Epithelial cell of proximal tubule (primary cell): ENCODE measurements around the gene LTC4S. TPM values are rescaled to one million over a fixed set of nuclear protein-coding genes. Genes with fewer than 3 reads are reported as not detected.
"Not testable (repeated sequence)": the region's sequence is repeated elsewhere in the genome, so short reads cannot be mapped to it uniquely, and the experiment has no call there.

ENCODE experiments used
- DNase-seq: peaks from one replicate; pipeline ENCODE4 v3.0.0-alpha.2; 2011; ENCODE audit warnings: low read depth
- H3K4me3 ChIP-seq: 2 replicates; pipeline ENCODE4 v1.5.1; 2011; ENCODE audit warnings: low read depth, mild to moderate bottlenecking, low read length
- total RNA-seq: library from RNA; depleted of rRNA; stranded (reverse); fragments of >200 nt; gene quantifications from 2 replicates; pipeline ENCODE4 v1.2.3, GENCODE V29; 2015
- TF ChIP-seq, protein P1 (sequence below): conservative IDR thresholded peaks from 2 replicates; pipeline ENCODE4 v1.5.1; 2012; ENCODE audit warnings: low read depth, mild to moderate bottlenecking, low read length

The LTC4S gene
- total RNA-seq, 1 donor from 2014 or later, result 9.1 TPM

DNA sequence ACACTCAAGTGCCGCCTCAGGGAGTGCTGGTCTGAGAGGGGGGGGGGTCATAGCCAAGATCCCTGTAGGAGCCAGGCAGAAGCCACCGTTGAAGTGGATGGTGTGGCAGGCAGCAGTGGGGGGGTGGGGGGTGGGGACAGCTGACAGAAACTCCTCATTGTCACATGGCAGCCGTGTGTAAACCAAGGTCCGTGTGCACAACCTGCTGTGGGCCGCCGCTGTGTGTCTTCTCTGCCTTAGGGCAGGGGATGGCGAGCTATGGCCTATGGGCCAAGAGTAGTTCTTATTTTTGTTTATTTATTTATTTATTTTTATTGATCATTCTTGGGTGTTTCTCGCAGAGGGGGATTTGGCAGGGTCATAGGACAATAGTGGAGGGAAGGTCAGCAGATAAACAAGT lies 40.3 kb downstream of the LTC4S start:
- H3K4me3 ChIP-seq, result no peak overlapping the region
- DNase-seq, result no peak

DNA sequence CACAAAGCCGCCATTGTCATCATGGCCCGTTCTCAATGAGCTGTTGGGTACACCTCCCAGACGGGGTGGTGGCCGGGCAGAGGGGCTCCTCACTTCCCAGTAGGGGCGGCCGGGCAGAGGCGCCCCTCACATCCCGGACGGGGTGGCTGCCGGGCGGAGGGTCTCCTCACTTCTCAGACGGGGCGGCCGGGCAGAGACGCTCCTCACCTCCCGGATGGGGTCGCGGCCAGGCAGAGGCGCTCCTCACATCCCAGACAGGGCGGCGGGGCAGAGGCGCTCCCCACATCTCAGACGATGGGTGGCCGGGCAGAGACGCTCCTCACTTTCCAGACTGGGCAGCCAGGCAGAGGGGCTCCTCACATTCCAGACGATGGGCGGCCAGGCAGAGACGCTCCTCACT lies 41.1 kb downstream of the LTC4S start:
- H3K4me3 ChIP-seq, DNase-seq: not testable (repeated sequence)

More for the DNA sequence above, 40.3 kb downstream of the LTC4S start:
- TF ChIP-seq, protein P1, sequence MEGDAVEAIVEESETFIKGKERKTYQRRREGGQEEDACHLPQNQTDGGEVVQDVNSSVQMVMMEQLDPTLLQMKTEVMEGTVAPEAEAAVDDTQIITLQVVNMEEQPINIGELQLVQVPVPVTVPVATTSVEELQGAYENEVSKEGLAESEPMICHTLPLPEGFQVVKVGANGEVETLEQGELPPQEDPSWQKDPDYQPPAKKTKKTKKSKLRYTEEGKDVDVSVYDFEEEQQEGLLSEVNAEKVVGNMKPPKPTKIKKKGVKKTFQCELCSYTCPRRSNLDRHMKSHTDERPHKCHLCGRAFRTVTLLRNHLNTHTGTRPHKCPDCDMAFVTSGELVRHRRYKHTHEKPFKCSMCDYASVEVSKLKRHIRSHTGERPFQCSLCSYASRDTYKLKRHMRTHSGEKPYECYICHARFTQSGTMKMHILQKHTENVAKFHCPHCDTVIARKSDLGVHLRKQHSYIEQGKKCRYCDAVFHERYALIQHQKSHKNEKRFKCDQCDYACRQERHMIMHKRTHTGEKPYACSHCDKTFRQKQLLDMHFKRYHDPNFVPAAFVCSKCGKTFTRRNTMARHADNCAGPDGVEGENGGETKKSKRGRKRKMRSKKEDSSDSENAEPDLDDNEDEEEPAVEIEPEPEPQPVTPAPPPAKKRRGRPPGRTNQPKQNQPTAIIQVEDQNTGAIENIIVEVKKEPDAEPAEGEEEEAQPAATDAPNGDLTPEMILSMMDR, result no peak

DNA sequence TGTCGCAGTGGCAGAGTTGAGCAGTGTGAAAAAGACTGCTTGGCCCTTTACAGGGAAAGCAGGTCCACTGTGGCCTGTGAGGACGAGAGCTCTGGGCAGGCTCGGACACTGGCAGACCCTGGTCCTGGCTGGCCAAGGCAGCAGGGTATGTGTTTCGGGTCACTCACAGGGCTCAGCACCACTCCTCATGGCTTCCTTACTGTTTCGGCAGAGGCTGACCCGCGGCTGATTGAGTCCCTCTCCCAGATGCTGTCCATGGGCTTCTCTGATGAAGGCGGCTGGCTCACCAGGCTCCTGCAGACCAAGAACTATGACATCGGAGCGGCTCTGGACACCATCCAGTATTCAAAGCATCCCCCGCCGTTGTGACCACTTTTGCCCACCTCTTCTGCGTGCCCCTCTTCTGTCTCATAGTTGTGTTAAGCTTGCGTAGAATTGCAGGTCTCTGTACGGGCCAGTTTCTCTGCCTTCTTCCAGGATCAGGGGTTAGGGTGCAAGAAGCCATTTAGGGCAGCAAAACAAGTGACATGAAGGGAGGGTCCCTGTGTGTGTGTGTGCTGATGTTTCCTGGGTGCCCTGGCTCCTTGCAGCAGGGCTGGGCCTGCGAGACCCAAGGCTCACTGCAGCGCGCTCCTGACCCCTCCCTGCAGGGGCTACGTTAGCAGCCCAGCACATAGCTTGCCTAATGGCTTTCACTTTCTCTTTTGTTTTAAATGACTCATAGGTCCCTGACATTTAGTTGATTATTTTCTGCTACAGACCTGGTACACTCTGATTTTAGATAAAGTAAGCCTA lies 42.6 kb downstream of the LTC4S start:
- TF ChIP-seq, protein P1, result no peak
- no peak for DNase-seq
- no peak overlapping the region for H3K4me3 ChIP-seq

DNA sequence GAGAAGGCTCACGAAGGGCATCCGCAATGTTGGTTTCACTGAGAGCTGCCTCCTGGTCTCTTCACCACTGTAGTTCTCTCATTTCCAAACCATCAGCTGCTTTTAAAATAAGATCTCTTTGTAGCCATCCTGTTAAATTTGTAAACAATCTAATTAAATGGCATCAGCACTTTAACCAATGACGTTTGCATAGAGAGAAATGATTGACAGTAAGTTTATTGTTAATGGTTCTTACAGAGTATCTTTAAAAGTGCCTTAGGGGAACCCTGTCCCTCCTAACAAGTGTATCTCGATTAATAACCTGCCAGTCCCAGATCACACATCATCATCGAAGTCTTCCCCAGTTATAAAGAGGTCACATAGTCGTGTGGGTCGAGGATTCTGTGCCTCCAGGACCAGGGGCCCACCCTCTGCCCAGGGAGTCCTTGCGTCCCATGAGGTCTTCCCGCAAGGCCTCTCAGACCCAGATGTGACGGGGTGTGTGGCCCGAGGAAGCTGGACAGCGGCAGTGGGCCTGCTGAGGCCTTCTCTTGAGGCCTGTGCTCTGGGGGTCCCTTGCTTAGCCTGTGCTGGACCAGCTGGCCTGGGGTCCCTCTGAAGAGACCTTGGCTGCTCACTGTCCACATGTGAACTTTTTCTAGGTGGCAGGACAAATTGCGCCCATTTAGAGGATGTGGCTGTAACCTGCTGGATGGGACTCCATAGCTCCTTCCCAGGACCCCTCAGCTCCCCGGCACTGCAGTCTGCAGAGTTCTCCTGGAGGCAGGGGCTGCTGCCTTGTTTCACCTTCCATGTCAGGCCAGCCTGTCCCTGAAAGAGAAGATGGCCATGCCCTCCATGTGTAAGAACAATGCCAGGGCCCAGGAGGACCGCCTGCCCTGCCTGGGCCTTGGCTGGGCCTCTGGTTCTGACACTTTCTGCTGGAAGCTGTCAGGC lies 43.6 kb downstream of the LTC4S start:
- DNase-seq, result no peak
- no peak overlapping the region for H3K4me3 ChIP-seq
- TF ChIP-seq, protein P1, result no peak

DNA sequence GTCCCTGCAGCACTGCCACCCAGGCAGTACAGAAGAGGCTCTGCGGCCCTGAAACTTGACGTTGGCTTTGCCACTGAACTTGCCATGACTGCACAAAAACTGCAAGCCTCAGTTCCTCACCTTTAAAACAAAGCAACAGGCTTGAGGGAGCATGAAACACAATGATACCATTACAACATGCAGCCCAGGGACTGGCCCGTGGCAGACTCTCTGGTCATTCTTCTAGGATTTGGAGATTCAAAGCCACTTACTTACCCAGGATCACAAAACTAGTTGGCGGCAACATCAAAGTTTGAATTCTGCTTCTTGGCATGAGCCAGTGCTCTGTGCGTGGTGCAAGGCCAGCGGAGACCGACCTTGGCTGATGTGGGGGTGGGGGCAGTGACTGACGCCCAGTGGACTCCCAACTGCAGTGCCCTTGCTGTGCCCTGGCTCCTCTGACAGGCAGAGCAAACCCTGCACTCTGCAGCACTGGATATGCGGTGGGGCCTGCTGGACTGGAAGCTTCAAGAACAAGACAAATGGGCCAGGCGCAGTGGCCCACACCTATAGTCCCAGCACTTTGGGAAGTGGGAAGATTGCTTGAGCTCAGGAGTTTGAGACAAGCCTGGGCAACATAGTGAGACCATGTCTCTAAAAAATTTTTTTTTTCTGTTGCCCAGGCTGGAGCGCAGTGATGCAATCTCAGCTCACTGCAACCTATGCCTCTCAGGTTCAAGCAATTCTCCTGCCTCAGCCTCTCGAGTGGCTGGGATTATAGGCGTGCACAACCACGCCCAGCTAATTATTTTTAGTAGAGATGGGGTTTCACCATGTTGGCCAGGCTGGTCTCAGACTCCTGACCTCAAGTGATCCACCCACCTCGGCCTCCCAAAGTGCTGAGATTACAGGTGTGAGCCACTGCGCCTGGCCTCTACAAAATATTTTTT lies 45.8 kb downstream of the LTC4S start:
- TF ChIP-seq, protein P1, result no peak
- no peak overlapping the region for H3K4me3 ChIP-seq
- DNase-seq, result no peak

DNA sequence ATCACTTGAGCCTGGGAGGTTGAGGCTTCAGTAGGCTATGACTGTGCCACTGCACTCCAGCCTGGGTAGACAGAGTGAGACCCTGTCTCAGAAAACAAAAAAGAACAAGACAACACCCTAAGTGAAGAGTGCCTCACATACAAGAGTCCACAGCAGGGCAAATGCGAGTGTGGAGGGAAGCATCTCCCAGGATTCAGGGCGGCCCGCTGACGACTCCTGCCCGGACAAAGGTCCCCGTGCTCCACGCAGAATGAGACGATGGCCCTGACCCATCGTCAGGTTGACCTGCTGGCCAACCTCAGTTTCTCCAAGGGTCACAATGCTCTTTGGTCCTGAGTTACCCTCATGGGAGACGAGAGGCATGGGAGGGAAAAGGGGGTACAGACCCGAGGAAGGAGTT lies 46.5 kb downstream of the LTC4S start:
- no peak overlapping the region for H3K4me3 ChIP-seq
- TF ChIP-seq, protein P1, result no peak
- DNase-seq, result no peak
